SH-SY5Y (cell line): Measurements from ENCODE around the gene UBAP2.

Experiments used
- GATA2 ChIP-seq: IDR thresholded peaks from 2 replicates; pipeline ENCODE4 v1.6.1; 2011; ENCODE audit warnings: mild to moderate bottlenecking, low read depth, low read length
- GATA3 ChIP-seq: IDR thresholded peaks from 2 replicates; pipeline ENCODE4 v1.6.1; 2011; ENCODE audit warnings: low read depth, mild to moderate bottlenecking, low read length, moderate library complexity

Gene UBAP2

GRCh38 chr9:34032631-34033030, 16.1 kb downstream of the UBAP2 start:
- TF ChIP-seq GATA2, result no peak
- no peak for TF ChIP-seq GATA3

DNA sequence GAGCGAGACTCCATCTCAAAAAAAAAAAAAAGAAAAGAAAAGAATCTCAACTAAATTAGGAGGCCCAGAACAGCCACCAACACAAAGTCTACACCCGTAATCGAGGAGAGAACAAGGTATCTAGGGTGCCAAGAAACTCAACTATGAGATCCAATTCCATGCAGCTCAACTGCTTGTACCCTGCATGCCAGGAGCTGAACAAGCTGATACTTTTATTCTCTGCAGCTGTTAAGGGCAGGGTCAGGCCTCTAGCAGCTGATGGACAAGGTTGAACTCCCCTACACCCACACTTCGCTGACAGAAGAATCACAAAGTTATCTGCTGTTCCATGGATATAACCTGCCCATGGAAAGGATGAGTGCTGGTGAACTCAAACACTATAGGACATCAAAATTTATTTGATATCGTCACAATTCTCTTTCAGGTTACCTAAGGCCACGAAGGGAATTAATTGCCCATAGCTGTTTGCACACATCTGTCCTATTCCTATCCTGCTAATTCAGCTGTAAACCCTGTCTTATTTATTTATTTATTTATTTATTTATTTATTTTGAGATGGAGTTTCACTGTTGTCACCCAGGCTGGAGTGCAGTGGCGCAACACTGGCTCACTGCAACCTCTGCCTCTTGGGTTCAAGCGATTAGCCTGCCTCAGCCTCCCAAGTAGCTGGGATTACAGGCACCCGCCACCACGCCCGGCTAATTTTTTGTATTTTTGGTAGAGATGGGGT, 20.7 kb downstream of the UBAP2 start:
- TF ChIP-seq GATA3 (no peak), GATA2 (no peak)

DNA sequence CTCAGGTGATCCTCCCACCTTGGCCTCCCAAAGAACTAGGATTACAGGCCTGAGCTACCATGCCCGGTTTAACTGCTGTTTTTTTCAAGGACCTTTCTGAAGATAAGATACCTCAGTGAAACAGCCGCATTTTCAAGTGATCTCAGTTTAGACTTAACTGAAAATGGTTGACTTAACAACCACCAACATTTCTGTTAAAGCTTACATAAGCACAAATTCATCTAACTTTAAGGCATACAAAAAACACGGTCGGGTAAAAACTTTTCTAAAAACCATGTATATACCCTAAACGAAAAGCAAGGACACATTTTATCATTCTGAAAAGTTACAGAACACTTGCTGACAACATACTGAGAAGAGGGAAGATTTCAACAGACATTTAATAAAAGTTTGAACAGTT, 22.9 kb downstream of the UBAP2 start:
- TF ChIP-seq GATA2 (no peak), GATA3 (no peak)

DNA sequence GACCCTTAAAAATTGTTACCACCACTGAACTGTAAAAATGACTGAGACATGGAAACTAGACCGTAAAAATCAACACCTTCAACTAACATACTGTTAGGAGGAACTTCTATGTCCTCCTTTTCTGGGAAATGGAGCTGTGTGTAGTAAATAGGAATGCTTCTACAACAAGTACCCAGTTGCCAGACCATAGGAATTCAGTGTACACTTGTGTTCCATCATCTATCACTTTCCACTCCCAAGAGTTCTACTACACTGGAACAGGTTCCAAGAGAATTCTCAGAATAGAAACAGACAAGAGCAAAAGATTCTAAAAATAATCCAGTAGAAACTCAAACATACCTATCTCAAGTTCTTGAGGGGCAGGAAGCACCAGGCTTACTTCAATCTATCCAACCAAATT, 23.6 kb downstream of the UBAP2 start:
- TF ChIP-seq GATA2 (no peak), GATA3 (no peak)

DNA sequence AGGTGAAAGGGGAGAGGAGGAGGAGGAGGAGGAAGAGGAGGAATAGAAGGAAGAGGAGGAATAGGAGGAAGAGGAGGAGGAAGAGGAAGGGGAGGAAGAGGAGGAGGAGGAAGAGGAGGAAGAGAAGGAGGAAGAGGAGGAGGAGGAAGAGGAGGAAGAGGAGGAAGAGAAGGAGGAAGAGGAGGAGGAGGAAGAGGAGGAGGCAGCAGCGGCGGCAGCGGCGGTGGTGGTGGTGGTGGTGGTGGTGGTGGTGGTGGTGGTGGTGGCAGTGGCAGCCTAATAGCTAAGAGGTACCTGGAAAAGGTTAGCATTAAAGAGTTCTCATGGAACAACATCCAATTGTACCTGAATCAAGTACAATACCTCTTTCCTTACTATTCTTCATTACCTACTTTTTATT, 32.5 kb downstream of the UBAP2 start:
- TF ChIP-seq GATA2, result no peak
- no peak for TF ChIP-seq GATA3

- TF ChIP-seq GATA2 (no peak), GATA3 (no peak)
Observed at GRCh38 chr9:34010979-34011378, 37.7 kb downstream of the UBAP2 start.

DNA sequence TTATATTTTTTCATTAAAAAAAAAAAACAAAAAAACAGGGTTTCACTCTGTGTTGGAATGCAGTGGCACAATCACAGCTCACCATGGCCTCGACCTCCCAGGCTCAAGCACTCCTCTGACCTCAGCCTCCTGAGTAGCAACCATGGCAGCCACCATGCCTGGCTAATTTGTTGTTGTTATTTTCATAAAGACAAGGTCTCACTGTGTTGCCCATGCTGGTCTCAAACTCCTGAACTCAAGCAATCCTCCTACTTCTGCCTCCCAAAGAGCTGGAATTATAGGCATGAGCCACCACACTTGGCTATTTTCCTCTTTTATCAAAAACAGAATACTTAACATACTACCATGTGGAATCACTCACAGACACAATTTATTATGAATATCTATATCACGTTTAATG, 46.7 kb downstream of the UBAP2 start:
- TF ChIP-seq GATA3 (no peak), GATA2 (no peak)

GRCh38 chr9:34001298-34001697, 47.4 kb downstream of the UBAP2 start:
- TF ChIP-seq GATA2 (no peak), GATA3 (no peak)

DNA sequence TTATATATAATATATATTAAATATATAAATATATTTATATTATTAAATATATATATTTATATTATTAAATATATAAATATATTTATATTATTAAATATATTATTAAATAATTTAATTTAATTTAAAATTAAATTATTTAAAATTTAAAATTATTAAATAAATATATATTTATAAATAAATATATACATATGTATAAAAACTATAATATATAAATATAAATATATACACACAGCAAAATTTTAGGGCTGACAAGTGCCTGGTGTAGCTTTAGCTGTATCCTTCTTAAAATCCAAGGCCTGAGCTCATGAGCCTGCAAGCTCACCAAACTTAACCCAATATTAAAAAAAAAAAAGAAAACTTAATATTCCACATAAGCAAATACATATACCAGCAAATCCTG, 53.2 kb downstream of the UBAP2 start:
- TF ChIP-seq GATA3 (no peak), GATA2 (no peak)

DNA sequence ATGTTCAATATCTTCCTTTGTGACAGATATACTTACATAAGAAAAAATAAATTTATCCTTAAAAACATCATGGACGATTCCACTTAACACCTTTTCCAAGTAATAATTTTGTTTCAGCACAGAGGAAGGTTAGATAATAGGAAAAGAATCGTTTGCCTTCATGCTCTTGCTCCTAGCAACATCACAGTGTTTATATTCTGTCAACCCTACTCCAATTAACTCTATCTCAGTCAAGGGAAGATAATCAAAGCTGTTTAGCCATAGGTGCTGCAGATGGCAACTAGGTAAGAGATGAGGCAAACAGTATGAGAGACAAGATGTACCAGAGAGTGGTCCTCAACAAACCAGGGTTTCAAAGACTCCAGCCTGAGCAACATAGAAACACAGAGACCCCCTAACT, 55.6 kb downstream of the UBAP2 start:
- TF ChIP-seq GATA3 (no peak), GATA2 (no peak)

- TF ChIP-seq GATA3, result no peak
- no peak for TF ChIP-seq GATA2
Observed at GRCh38 chr9:33992632-33993031, 56.1 kb downstream of the UBAP2 start.

- TF ChIP-seq GATA3 (no peak), GATA2 (no peak)
Observed at GRCh38 chr9:33988219-33988890, 60.3 kb downstream of the UBAP2 start.

DNA sequence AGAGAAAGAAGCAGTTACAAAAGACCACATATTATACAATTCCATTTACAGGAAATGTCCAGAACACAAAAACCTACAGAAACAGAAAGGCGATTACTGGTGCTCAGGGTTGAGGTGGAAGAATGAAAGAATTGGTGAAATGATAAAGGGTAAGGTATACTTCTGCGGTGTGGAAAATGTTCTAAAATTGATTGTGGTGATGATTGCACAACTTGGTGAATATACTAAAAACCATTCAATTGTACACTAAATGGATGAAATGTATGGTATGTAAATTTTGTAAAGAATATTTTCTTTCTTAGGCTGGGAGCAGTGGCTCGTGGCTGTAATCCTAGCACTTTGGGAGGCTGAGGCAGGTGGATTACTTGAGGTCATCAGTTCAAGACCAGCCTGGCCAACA, 72.3 kb downstream of the UBAP2 start:
- TF ChIP-seq GATA2 (no peak), GATA3 (no peak)

GRCh38 chr9:33972698-33973097, 76.0 kb downstream of the UBAP2 start:
- TF ChIP-seq GATA3, result no peak
- TF ChIP-seq GATA2, result no peak

DNA sequence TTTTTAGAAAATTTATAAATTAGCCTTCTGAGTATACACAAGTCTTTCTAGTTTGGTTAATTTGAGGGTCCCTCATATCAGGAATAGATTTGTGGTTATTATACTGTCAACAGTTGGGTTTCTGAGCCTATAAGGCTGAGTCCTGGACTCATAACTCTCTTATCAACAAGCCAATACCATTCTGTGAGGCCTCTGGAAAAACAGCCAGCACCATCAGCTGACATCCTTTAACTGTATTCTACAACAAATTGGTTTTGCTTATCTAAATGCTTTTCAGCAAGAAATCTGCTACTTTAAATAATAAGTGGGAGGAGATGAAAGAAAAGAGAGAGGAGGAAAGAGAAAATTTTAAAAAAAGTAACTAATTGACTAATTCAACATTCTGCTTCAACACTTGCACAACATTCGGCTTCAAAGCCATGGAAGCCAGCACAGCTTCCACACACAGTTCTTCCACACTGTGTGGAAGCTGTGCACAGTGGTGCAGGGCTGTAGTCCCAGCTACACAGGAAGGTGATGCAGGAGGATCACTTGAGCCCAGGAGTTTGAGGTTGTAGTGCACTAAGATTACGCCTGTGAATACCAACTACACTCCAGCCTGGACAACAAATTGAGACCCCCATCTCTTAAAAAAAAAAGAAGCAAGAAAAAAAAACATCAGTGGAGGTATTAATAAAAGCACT, 84.5 kb downstream of the UBAP2 start:
- TF ChIP-seq GATA3 (no peak), GATA2 (no peak)

DNA sequence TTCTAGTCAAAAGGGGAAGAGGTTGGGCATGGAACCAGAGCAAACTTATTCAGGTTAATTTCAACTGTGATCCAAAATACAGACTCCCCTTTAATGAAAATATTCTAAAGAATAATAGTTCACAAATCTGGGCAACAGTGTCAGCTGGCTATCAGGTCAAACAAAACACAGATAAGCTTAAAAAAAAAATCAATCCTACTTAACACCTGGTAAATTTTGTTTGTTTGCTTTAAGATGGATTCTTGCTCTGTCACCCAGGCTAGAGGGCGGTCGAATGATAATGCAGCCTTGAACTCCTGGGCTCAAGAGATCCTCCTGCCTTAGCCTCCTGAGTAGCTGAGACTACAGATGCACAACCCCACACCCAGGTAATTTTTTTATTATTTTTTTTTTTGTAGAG, 89.0 kb downstream of the UBAP2 start:
- no peak for TF ChIP-seq GATA3
- no peak for TF ChIP-seq GATA2
